ENCODE measurements around the gene MSRB1. TPM values are rescaled to one million over a fixed set of nuclear protein-coding genes. Genes with fewer than 3 reads are reported as not detected.

MSRB1 gene
- total RNA-seq, 1 experiment from 2014 or later, result 18.3 TPM

- no peaks in the 10 kb centered on the region for H3K9me3 ChIP-seq (ENCODE audit: control insufficient read depth in 1 of 2, insufficient read depth in 1 of 2, low read depth in 1 of 2, low read length in 2 of 2)
- ChIA-PET RAD21 (ENCODE audit: low non-redundant PET in 1 of 2, low total read pairs in 2 of 2, uncharacterized antibody in 2 of 2, unreplicated experiment in 2 of 2) (no interaction called here), CTCF (no interaction called here), POLR2A (interaction anchor here (1.1 to 1.2 kb wide), 2 partner anchors 9 to 53 kb away, joined by 3 read pairs; partner anchors contain the start of gene RPS2)
- H3K4me1 ChIP-seq (ENCODE audit: control insufficient read depth in 1 of 2, insufficient read depth in 2 of 2, low read length in 2 of 2), result peaks cover 17 to 19% of the 10 kb centered on the region in 2 experiments
- no peaks in the 10 kb centered on the region for H3K36me3 ChIP-seq (ENCODE audit: control insufficient read depth in 1 of 2, insufficient read depth in 2 of 2, low read length in 2 of 2)
- H4K20me1 ChIP-seq (ENCODE audit: insufficient read depth), result no peaks in the 10 kb centered on the region
- no peak overlapping the region for H2AFZ ChIP-seq (ENCODE audit: low read depth, low read length, poor library complexity, severe bottlenecking)
- no TSS peak for BruUV-seq (replicated peaks)
- DNase-seq (ENCODE audit: low read depth, low spot score), result no peak
- intact Hi-C loops (cut with micrococcal nuclease), result no loop called here
- H3K9ac ChIP-seq (ENCODE audit: low read length), result no peak overlapping the region
- H3K27me3 ChIP-seq (ENCODE audit: insufficient read depth, low read length), result no peaks in the 10 kb centered on the region
- no peak for ATAC-seq
- TF ChIP-seq CBX3 (IDR thresholded peaks at IDR 0.05; ENCODE audit: low read depth) (no peak), EZH2phosphoT487 (IDR thresholded peaks at IDR 0.05; ENCODE audit: borderline replicate concordance) (no peak), EGR1 (IDR thresholded peaks at IDR 0.05; ENCODE audit: low read depth) (no peak), POLR2AphosphoS5 (IDR thresholded peaks at IDR 0.05; ENCODE audit: low read depth, low read length) (no peak), FOSL1 (IDR thresholded peaks at IDR 0.05; ENCODE audit: low read depth) (no peak), RAD21 (IDR thresholded peaks at IDR 0.05; ENCODE audit: low read depth) (no peak)
- no peaks in the 10 kb centered on the region for H3K79me2 ChIP-seq (ENCODE audit: insufficient read depth, low read length)
- no peak overlapping the region; the same call in 1 of the 2 replicates for H3K27ac ChIP-seq (ENCODE audit: low read depth, low read length)
- H3K9me2 ChIP-seq (ENCODE audit: insufficient read depth), result no peaks in the 10 kb centered on the region
- H3K4me3 ChIP-seq (replicated peaks in 1 of 2; ENCODE audit: low read depth in 1 of 2, low read length in 2 of 2), result no peak overlapping the region
- H3K4me2 ChIP-seq (ENCODE audit: low read length), result no peak overlapping the region
These were observed 31.4 kb downstream of the MSRB1 start for GRCh38 chr16:1911467-1912214.

- H3K27ac ChIP-seq (ENCODE audit: low read depth, low read length), result peak overlapping the region; percentile 10; the same call in 1 of the 2 replicates
These were observed 33.3 kb downstream of the MSRB1 start for GRCh38 chr16:1909561-1910231.

More at GRCh38 chr16:1909561-1910231, 33.3 kb downstream of the MSRB1 start:
- no peak overlapping the region for H3K4me2 ChIP-seq (ENCODE audit: low read length)
- POLR2A ChIA-PET, result interaction anchor here (1.2 kb wide), 1 partner anchor 11 kb away, joined by 3 read pairs; no protein-coding TSS in a partner anchor
- RAD21 ChIA-PET (ENCODE audit: low non-redundant PET in 1 of 2, low total read pairs in 2 of 2, uncharacterized antibody in 2 of 2, unreplicated experiment in 2 of 2), result no interaction called here
- no TSS peak for BruUV-seq (replicated peaks)
- intact Hi-C loops (cut with micrococcal nuclease), result no loop called here
- peaks cover 17 to 19% of the 10 kb centered on the region in 2 experiments for H3K4me1 ChIP-seq (ENCODE audit: control insufficient read depth in 1 of 2, insufficient read depth in 2 of 2, low read length in 2 of 2)
- no peaks in the 10 kb centered on the region for H3K79me2 ChIP-seq (ENCODE audit: insufficient read depth, low read length)
- no peak overlapping the region for H2AFZ ChIP-seq (ENCODE audit: low read depth, low read length, poor library complexity, severe bottlenecking)
- no peak for ATAC-seq
- no peak for TF ChIP-seq CEBPB (IDR thresholded peaks at IDR 0.05; ENCODE audit: low read depth)
- no peak for TF ChIP-seq FOSL1 (IDR thresholded peaks at IDR 0.05; ENCODE audit: low read depth)
- no peak for TF ChIP-seq ELF1 (IDR thresholded peaks at IDR 0.05; ENCODE audit: borderline replicate concordance, low read depth)
- H3K36me3 ChIP-seq (ENCODE audit: control insufficient read depth in 1 of 2, insufficient read depth in 2 of 2, low read length in 2 of 2), result no peaks in the 10 kb centered on the region
- no peak for DNase-seq (ENCODE audit: low read depth, low spot score)
- no peaks in the 10 kb centered on the region for H4K20me1 ChIP-seq (ENCODE audit: insufficient read depth)
- CTCF ChIA-PET, result interaction anchor here (1.5 kb wide), 1 partner anchor 19 kb away, joined by 3 read pairs; no protein-coding TSS in a partner anchor
- no peak overlapping the region for H3K9ac ChIP-seq (ENCODE audit: low read length)
- H3K4me3 ChIP-seq (replicated peaks in 1 of 2; ENCODE audit: low read depth in 1 of 2, low read length in 2 of 2), result no peak overlapping the region
- no peaks in the 10 kb centered on the region for H3K9me3 ChIP-seq (ENCODE audit: control insufficient read depth in 1 of 2, insufficient read depth in 1 of 2, low read depth in 1 of 2, low read length in 2 of 2)
- H3K9me2 ChIP-seq (ENCODE audit: insufficient read depth), result no peaks in the 10 kb centered on the region
- H3K27me3 ChIP-seq (ENCODE audit: insufficient read depth, low read length), result no peaks in the 10 kb centered on the region

Measured in HCT116 (cell line).